GM19463 (cell line): ENCODE data around the gene MAVS.
"Not testable (repeated sequence)": the region's sequence is repeated elsewhere in the genome, so short reads cannot be mapped to it uniquely, and the experiment has no call there.

Source experiments
- ATAC-seq: cut with Tn5 transposase; IDR thresholded peaks from one replicate; pipeline ENCODE4 v1.9.1; 2021; ENCODE audit warnings: mild to moderate bottlenecking, moderate library complexity; ENCODE audit not compliant: unreplicated experiment

MAVS gene

GRCh38 chr20:3814928-3815495 lies 31.6 kb upstream of the MAVS start:
- ATAC-seq: no peak

GRCh38 chr20:3815703-3816315 lies 30.8 kb upstream of the MAVS start:
- no peak for ATAC-seq

GRCh38 chr20:3818155-3819151 lies 28.2 kb upstream of the MAVS start:
- no peak for ATAC-seq

- ATAC-seq: no peak
These were observed 27.1 kb upstream of the MAVS start for GRCh38 chr20:3819411-3820047.

GRCh38 chr20:3820048-3820900 lies 26.4 kb upstream of the MAVS start, which contains the start of gene AP5S1:
Gene AP5S1 (plus strand): TSS chr20:3820547. CDS start chr20:3822118, 1,571 bp downstream.
- peak; percentile 83 for ATAC-seq

- ATAC-seq: peak; percentile 2
These were observed 25.5 kb upstream of the MAVS start for GRCh38 chr20:3820901-3821727.

- ATAC-seq: no peak
These were observed 24.6 kb upstream of the MAVS start for GRCh38 chr20:3821996-3822395.

GRCh38 chr20:3823881-3824280 lies 22.8 kb upstream of the MAVS start:
- ATAC-seq: no peak

GRCh38 chr20:3825526-3825925 lies 21.1 kb upstream of the MAVS start:
- no peak for ATAC-seq

- no peak for ATAC-seq
These were observed 20.2 kb upstream of the MAVS start for GRCh38 chr20:3826420-3826819.

- ATAC-seq: no peak
These were observed 17.8 kb upstream of the MAVS start for GRCh38 chr20:3828798-3829197.

- not testable (repeated sequence) for ATAC-seq
These were observed 16.7 kb upstream of the MAVS start for GRCh38 chr20:3829891-3830290.

GRCh38 chr20:3836132-3836531 lies 10.5 kb upstream of the MAVS start:
- no peak for ATAC-seq

GRCh38 chr20:3839328-3839727 lies 7.3 kb upstream of the MAVS start:
- no peak for ATAC-seq

GRCh38 chr20:3840201-3840600 lies 6.4 kb upstream of the MAVS start:
- not testable (repeated sequence) for ATAC-seq

- no peak for ATAC-seq
These were observed 4.2 kb upstream of the MAVS start for GRCh38 chr20:3842348-3842930.

- ATAC-seq: no peak
These were observed 3.1 kb upstream of the MAVS start for GRCh38 chr20:3843490-3843889.

GRCh38 chr20:3843990-3844619 lies 2.5 kb upstream of the MAVS start:
- not testable (repeated sequence) for ATAC-seq

GRCh38 chr20:3846378-3846739 lies 275 bp upstream of the MAVS start:
- no peak for ATAC-seq
